Breast epithelium (tissue), 3 donors: ENCODE measurements around the gene MAP4K2.

Source experiments
- POLR2AphosphoS5 ChIP-seq, 3 donors: sonication (generic); formaldehyde crosslinking; IDR thresholded peaks; one replicate each; pipeline ENCODE4 v1.6.1; 2017; ENCODE audit warnings: antibody characterized with exemption in 3 of 3
- TF ChIP-seq, protein P1 (sequence below), 3 donors: fragments of 450-650 bp; IDR thresholded peaks; one replicate each; pipeline ENCODE4 v1.5.1; 2016 to 2017; ENCODE audit warnings: antibody characterized with exemption in 3 of 3, mild to moderate bottlenecking in 3 of 3, moderate library complexity in 3 of 3

DNA sequence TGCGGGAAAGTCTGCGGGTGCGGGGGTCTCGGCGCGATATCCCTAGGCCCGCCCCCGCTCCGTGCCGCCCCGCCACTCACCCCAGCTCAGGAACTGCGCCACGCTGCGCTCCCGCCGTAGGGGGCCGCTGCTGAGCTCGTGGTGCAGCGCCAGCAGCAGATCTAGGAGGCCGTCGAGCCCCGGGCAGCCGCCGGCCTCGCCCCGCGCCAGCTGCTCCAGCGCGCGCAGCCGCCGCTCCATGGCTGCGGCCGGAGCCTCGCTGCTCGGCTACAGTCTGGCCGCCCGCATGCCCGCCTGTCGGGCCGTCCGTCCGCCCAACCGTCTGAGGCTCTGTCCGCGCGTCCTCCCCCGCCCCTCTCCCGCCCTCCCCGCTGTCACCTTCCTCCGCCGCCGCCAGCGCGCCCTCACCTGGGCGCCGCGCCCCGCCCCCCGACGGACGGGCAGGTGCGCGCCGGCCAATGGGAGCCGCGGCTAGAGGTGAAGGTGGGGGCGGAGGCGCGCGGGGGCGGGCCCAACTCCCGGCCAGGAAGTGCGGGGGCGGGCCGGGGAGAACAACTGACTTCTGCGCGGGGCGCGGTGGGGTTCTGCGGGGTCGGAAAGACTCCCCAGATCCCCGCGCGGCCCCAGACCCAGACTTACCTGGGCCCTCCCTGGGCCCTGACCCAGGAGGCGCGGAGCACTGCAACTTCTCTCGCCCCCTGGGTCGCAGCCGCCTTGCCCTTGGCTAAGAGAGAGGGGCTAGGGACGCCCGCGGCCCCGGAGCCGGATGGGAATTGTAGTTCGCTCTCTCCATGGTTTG is 41.5 kb upstream of the MAP4K2 start, which contains the start of gene CDC42BPG:
- peak in 1 of 3 donors; percentile 6 for TF ChIP-seq POLR2AphosphoS5 (IDR thresholded peaks at IDR 0.05)
- TF ChIP-seq, protein P1, sequence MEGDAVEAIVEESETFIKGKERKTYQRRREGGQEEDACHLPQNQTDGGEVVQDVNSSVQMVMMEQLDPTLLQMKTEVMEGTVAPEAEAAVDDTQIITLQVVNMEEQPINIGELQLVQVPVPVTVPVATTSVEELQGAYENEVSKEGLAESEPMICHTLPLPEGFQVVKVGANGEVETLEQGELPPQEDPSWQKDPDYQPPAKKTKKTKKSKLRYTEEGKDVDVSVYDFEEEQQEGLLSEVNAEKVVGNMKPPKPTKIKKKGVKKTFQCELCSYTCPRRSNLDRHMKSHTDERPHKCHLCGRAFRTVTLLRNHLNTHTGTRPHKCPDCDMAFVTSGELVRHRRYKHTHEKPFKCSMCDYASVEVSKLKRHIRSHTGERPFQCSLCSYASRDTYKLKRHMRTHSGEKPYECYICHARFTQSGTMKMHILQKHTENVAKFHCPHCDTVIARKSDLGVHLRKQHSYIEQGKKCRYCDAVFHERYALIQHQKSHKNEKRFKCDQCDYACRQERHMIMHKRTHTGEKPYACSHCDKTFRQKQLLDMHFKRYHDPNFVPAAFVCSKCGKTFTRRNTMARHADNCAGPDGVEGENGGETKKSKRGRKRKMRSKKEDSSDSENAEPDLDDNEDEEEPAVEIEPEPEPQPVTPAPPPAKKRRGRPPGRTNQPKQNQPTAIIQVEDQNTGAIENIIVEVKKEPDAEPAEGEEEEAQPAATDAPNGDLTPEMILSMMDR (IDR thresholded peaks at IDR 0.05) = peak in 2 of 3 donors; percentile 32 to 36
